SIG-M5 treated with dmso at 0.1 percent for 504 hours (cell line): ENCODE measurements around the gene ATP13A5.

Experiments used
- DNase-seq: peaks from one replicate; lab custom pipeline; 2025; ENCODE audit not compliant: unreplicated experiment; lab: John Stamatoyannopoulos, UW

ATP13A5 gene

DNA sequence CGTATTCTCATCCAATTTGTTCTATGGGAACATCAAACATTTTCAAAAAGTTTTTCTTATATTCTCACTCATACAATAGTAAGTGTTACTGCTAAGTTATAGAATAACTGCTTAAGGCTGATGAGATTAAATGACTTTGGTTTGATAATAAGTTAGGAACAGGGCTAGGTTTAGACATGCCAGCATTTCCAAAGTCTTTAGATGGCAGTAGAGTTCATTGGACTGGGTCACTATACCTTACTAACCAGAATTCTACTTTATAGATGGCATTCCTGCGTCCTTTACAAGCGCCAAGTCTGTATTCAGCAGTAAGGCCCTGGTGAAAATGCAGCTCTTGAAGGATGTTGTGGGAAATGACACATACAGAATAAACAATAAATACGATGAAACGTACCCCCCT is 115.8 kb downstream of the ATP13A5 start:
- no peak for DNase-seq

GRCh38 chr3:193261970-193262369 is 116.6 kb downstream of the ATP13A5 start:
- DNase-seq = no peak

DNA sequence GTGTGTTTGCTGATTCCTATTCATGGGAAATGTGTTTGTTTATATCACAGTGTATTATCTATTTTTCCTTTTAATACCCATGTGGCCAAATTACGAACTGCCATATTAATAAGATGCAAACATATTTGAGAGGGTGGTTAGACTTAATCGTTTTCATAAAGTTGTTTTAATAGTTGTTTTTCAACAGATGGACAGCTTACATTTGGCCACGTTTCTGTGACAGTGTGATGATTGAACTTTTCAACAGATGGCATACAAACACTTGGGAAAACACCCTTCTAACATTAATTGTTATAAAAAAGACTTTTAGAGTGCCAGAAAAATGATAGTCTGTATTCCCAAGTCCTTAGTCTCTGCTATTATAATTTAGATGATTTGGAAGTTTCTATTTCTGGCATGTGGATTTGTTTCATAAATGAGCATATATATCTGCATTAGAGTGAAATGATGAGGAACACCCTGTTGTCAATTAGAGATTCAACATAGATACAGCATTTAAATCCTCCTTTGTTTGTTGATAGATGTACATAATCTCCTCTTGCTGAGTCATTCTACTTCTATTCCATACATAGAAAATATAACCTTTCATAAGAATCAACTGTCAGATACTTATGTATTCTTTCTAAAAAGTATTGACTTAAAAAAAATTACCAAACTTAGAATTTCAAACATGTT is 124.4 kb downstream of the ATP13A5 start:
- DNase-seq = no peak

GRCh38 chr3:193250492-193250891 is 128.1 kb downstream of the ATP13A5 start:
- DNase-seq = no peak

GRCh38 chr3:193248848-193249468 is 129.6 kb downstream of the ATP13A5 start:
- no peak for DNase-seq

- no peak for DNase-seq
Measured at GRCh38 chr3:193243571-193243970, 135.0 kb downstream of the ATP13A5 start.

- no peak for DNase-seq
Measured at GRCh38 chr3:193241716-193242115, 136.8 kb downstream of the ATP13A5 start.

- no peak for DNase-seq
Measured at GRCh38 chr3:193240850-193241706, 137.5 kb downstream of the ATP13A5 start, which contains the start of gene PLAAT1. Gene PLAAT1 (plus strand): TSS chr3:193241222. CDS start chr3:193255651, 14,429 bp downstream.

GRCh38 chr3:193240436-193240849 is 138.1 kb downstream of the ATP13A5 start:
- no peak for DNase-seq

- no peak for DNase-seq
Measured at GRCh38 chr3:193237030-193237429, 141.5 kb downstream of the ATP13A5 start.

- DNase-seq = no peak
Measured at GRCh38 chr3:193236599-193236998, 142.0 kb downstream of the ATP13A5 start.

DNA sequence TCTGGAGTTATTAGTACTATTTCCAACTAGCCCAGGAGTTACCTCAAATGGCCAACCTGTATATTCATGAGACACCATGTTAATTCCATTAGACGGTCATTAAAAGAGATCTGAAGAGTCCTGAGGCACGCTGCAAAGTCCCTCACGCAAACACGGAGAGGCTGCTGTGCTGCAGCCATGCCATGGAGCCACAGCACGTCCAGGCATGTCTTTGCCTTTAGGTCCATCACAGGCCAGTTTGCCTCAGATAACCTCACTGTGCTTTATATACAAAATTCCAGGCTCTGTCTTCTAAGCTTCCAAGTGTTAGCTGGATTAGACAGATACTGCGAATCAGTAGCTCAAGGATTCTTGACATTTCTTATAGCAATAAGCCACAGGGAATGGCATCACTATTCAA is 147.4 kb downstream of the ATP13A5 start:
- no peak for DNase-seq

DNA sequence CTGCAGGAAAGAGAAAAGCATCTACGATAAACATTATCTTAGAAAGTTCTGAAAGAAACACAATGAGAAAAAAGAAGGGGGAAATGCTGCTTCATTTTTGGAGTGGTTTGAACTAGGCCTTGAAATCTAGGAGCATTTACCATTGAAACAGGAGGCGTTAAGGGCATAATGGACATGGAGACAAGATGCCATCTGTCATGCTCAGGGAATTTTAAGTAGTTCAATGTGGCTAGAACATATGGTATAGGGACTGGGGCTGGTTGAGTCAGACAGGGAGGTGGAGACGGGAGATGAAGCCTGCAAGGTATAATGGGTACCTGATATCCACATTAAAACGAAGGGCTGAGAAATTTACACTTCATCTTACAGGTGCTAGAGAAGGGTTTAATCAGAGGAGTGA is 147.9 kb downstream of the ATP13A5 start:
- no peak for DNase-seq

- no peak for DNase-seq
Measured at GRCh38 chr3:193229851-193230420, 148.6 kb downstream of the ATP13A5 start.

GRCh38 chr3:193228206-193228605 is 150.3 kb downstream of the ATP13A5 start:
- DNase-seq = no peak

GRCh38 chr3:193225302-193226125 is 153.0 kb downstream of the ATP13A5 start:
- DNase-seq = no peak
